Stimulated activated CD8-positive, alpha-beta memory T cell treated with anti-CD3 and anti-CD28 coated beads, Interleukin-7, amount 100 ng/mL, for 1 hour (primary cell): ENCODE results near the gene PCBD1.
"Not testable (repeated sequence)": the region's sequence is repeated elsewhere in the genome, so short reads cannot be mapped to it uniquely, and the experiment has no call there.

Experiments
- DNase-seq, 2 donors: peaks; one replicate each; pipeline ENCODE4 v3.0.0-alpha.2; 2020; ENCODE audit warnings: low read depth in 2 of 2

Gene PCBD1

GRCh38 chr10:70887804-70888800, at the start of gene PCBD1:
Gene PCBD1, minus strand, starts transcription at chr10:70888565. Its CDS starts 32 bp downstream, at chr10:70888533.
- DNase-seq = peak; percentile 39 to 50

DNA sequence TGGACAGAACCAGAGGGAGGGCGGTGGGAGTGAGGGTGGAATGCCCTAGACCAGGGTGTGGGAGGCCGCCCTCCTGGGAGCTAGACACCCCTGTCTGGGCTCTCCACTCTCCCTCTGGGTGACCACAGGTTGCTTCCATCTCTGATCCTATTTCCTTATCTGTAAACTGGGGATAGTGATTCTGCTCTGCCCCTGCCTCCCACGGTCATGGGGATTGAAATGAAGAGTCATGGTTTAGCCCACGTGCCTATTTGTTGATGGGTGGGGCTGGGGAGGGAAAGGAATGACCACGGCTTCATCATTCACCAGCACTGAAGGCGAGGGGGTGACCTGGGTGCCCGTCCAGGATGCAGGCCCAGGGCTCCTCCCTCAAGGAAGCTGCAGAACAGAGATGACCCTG, 49.3 kb upstream of the PCBD1 start:
- DNase-seq = no peak

GRCh38 chr10:70936111-70936510, 47.7 kb upstream of the PCBD1 start:
- no peak for DNase-seq

- no peak for DNase-seq
These were observed 47.3 kb upstream of the PCBD1 start for GRCh38 chr10:70935631-70936030.

GRCh38 chr10:70935125-70935625, 46.8 kb upstream of the PCBD1 start:
- no peak for DNase-seq

GRCh38 chr10:70934701-70935100, 46.3 kb upstream of the PCBD1 start:
- DNase-seq = no peak

- DNase-seq = no peak
These were observed 44.2 kb upstream of the PCBD1 start for GRCh38 chr10:70932392-70933196.

DNA sequence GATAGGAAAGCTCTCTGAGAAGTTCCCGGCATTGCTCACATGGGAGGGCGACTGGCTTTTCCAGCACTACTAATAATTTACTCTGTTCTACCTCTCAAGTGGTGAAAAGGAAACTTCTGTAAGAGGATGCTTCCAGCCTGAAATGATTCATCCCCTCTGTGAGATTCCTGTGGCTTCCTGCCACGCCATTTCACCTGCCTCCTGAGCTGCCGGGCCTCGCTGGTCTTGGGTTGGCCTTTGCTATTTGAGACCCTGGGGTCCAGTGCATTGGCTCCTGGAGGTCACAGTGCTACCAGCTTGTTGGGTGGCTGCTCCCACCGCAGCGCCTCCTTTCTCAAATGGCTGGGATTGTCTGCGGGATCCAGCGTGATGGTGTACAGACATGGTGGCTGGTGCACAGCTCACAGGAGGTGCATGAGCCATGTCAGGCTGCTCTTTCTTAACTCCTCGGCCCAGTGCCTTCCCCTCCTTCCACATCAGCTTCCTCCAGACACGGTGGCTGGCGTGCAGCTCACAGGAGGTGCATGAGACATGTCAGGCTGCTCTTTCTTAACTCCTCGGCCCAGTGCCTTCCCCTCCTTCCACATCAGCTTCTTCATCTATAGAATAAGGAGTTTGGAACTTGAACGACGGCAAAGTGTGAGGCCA, 42.9 kb upstream of the PCBD1 start:
- DNase-seq = no peak

DNA sequence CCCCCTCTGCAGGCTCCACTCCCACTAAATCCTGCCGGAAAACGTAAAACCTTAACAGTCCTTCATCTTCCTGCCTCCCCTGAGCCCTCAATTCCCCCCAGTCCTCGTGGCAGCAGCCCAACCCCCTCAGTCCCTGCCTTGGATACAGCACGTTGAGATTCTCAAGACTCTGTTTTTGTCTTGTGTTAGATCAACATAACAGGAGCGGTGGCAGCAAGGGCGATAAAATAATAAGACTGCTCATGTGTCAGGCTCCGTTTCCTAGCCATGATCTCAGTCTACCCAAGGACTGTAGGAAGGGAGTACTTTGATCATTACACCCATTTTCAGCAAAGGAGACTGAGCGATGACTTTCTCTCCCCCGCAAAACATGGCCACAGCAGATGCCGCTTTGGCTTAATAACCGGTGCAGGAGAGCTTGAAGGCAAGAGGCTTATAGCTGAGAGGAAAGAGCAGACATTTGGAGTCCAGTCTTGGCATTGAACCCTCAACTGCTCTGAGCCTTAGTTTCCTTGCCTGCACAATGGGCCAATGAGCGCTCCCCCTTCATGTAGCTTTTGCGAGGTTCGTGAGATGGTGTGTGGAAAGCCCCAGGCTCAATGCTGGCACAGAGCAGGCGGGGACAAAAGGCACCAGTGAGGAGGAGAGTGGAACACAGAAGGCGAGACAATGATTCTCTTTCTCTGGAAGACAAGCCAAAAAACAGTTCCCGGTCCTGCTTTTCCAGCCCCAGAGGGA, 42.1 kb upstream of the PCBD1 start:
- no peak for DNase-seq

GRCh38 chr10:70928140-70928539, 39.8 kb upstream of the PCBD1 start:
- no peak for DNase-seq

DNA sequence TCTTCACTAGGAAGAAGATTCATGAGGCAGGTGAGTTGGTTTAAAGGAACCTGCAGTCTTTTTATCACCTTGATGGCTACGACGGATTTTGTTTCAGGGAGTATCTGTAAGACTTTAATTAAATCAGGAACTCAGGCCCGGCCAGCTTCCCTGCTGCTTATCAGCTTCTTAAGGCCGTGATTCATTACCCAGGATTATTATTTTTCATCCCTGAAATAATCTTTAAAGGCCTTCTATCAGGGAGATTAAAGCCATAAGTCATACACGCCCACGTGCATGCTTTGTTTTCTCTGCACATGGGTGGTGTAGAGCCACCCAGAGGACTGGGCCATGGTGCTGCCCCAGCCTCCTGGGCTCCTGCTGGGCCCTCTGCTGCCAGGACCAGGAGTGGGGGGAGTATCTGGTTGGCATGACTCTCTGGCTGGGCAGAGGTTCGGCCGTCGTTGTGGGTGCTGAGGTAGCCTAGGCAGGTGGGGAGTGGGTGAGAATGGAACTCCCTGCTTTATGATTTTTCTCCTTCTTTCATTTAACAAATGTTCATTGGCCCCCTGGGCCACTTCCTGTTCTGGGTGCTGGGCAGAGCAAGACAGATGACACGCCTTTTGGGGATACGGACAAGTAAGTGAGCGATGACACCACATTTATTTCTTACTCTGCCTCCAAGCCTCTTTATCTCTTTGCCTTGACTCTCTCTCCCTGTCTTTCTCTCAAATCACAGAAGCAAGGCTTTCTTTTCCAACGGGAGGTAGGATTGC, 39.0 kb upstream of the PCBD1 start:
- no peak for DNase-seq

- DNase-seq = no peak
These were observed 38.0 kb upstream of the PCBD1 start for GRCh38 chr10:70926226-70927000.

GRCh38 chr10:70925377-70926225, 37.2 kb upstream of the PCBD1 start:
- DNase-seq = peak in 1 of 2 donors; percentile 12

- no peak for DNase-seq
These were observed 35.3 kb upstream of the PCBD1 start for GRCh38 chr10:70923696-70924095.

GRCh38 chr10:70921285-70921684, 32.9 kb upstream of the PCBD1 start:
- DNase-seq = no peak

- DNase-seq = no peak
These were observed 32.2 kb upstream of the PCBD1 start for GRCh38 chr10:70920519-70920918.

- DNase-seq = not testable (repeated sequence)
These were observed 31.5 kb upstream of the PCBD1 start for GRCh38 chr10:70919906-70920305.

DNA sequence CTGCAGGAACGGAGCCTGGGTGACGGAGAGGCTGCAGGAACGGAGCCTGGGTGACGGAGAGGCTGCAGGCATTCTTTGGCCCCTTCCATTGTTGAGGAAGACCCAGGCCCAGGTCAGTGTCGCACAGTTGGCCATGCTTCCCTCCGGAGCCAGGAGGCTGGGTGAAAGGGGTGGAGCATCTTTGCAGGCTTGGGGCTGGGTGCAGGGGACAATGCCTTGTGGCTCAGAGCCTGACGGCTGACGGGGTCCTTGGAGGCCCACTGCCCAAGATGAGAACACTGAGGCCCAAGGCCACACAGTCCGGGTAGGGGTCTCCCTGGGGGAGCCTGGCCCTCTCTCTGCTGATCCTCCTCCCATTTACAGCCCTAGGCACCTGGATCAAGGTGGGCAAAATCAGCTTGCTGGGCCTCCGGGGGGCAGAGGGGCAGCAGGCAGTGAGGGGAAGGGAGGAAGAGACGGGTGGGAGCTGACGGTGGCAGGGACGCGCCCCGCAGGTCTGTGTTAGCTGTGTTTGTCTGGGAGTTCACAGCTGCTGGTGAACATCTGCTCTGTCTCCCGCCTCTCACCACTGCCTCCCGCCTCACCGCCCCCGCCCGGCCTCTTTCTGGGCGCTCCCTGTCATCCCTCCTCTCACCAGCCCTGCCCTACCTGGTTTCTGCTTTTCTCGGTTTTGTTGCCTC, 30.6 kb upstream of the PCBD1 start:
- DNase-seq = no peak
